IPS-20b (cell line): ENCODE results near the gene FOSL1.
A peak's percentile ranks its signal among the peaks of the same experiment; 100 is the strongest.

Source experiments
- H3K27ac ChIP-seq: one replicate; pipeline ENCODE4 v1.5.1; 2013; ENCODE audit warnings: low read length
- H3K27me3 ChIP-seq: 2 replicates; pipeline ENCODE4 v1.6.1; 2013; ENCODE audit warnings: mild to moderate bottlenecking, low read length, inconsistent platforms; ENCODE audit not compliant: insufficient read depth
- H3K36me3 ChIP-seq: 2 replicates; pipeline ENCODE4 v1.6.1; 2013; ENCODE audit warnings: low read depth, mild to moderate bottlenecking, inconsistent platforms, low read length, moderate library complexity; ENCODE audit not compliant: insufficient read depth
- H3K4me1 ChIP-seq: 2 replicates; pipeline ENCODE4 v1.6.1; 2013; ENCODE audit warnings: mild to moderate bottlenecking, control low read depth, inconsistent platforms, low read length, moderate library complexity; ENCODE audit not compliant: insufficient read depth
- H3K4me3 ChIP-seq: 2 replicates; pipeline ENCODE4 v1.5.1; 2013; ENCODE audit warnings: mild to moderate bottlenecking, low read length, inconsistent platforms
- H3K9ac ChIP-seq: 2 replicates; pipeline ENCODE4 v1.6.1; 2013; ENCODE audit warnings: low read depth, mild to moderate bottlenecking, inconsistent platforms, low read length, moderate library complexity
- H3K9me3 ChIP-seq: 2 replicates; pipeline ENCODE4 v1.6.1; 2013; ENCODE audit warnings: mild to moderate bottlenecking, low read depth, low read length, inconsistent platforms; ENCODE audit not compliant: insufficient read depth

FOSL1 gene

GRCh38 chr11:65906602-65907001, 6.4 kb upstream of the FOSL1 start:
- peaks cover 46% of the 10 kb centered on the region for H3K27me3 ChIP-seq
- no peak overlapping the region for H3K9ac ChIP-seq
- no peaks in the 10 kb centered on the region for H3K9me3 ChIP-seq
- H3K27ac ChIP-seq = no peak overlapping the region
- no peak overlapping the region for H3K4me3 ChIP-seq
- H3K4me1 ChIP-seq = no peaks in the 10 kb centered on the region; the same call in 1 of the 2 replicates
- no peaks in the 10 kb centered on the region for H3K36me3 ChIP-seq

- Histone ChIP-seq H3K27me3 (peaks cover 67% of the 10 kb centered on the region), H3K9ac (no peak overlapping the region), H3K36me3 (no peaks in the 10 kb centered on the region), H3K4me1 (no peaks in the 10 kb centered on the region; the same call in 1 of the 2 replicates), H3K9me3 (no peaks in the 10 kb centered on the region), H3K4me3 (no peak overlapping the region), H3K27ac (no peak overlapping the region)
These were observed 3.5 kb upstream of the FOSL1 start for GRCh38 chr11:65903715-65904114.

GRCh38 chr11:65903068-65903481, 2.9 kb upstream of the FOSL1 start:
- Histone ChIP-seq H3K36me3 (no peaks in the 10 kb centered on the region), H3K9ac (no peak overlapping the region), H3K27me3 (peaks cover 72% of the 10 kb centered on the region), H3K9me3 (no peaks in the 10 kb centered on the region), H3K27ac (no peak overlapping the region), H3K4me3 (no peak overlapping the region), H3K4me1 (no peaks in the 10 kb centered on the region; the same call in 1 of the 2 replicates)

DNA sequence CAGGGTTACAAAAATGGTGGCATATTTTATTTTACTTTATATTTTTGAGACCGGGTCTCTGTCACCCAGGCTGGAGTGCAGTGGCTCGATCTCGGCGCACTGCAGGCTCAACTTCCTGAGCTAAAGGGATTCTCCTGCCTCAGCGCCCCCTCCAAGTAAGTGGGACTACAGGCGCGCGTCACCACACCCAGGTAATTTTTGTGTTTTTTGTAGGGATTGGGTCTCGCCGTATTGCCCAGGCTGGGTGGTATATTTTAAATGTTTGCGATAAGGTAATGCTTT, 652 bp upstream of the FOSL1 start:
- H3K9me3 ChIP-seq = no peaks in the 10 kb centered on the region
- H3K9ac ChIP-seq = no peak overlapping the region
- H3K27me3 ChIP-seq = peaks cover 74% of the 10 kb centered on the region
- no peak overlapping the region for H3K27ac ChIP-seq
- H3K36me3 ChIP-seq = no peaks in the 10 kb centered on the region
- H3K4me3 ChIP-seq = peak overlapping the region; percentile 65; the same call in 1 of the 2 replicates
- no peaks in the 10 kb centered on the region; the same call in 1 of the 2 replicates for H3K4me1 ChIP-seq

DNA sequence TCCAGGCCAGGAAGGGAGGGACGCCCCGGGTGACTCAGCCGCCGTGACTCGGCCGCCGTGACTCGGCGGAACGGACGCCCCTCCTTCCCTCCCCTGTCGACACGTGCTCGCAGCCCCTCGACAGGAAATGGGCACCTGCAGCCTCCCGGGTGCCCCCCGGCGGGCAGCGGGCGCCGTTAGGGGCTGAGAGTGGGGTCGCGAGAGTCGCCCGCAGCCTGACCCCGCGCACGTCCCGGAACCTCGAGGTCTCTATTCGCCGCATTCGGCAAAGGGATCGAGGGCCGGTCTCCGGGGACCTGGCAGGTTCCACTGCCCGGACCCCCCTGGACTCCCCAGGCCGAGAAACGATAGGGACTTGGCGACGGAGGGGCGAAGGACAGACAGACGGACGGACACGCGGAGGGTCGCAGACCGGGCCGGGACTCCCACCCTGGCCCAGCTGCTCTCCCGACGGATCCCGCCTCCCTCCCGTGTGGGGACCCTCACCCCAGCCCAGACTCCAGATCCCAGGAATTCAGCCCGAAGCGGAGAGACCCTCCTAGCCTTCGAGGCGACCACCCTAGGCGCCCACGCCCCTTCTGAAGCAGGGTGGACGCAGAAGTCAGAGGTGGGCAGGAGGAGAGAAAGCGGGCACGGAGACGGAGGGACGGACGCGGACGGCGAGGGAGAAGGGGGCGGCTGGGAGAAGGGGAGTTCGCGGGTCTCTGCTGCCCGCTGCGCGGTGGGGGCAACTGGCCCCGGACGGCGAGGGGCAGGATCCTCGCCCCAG, 648 bp downstream of the FOSL1 start:
- Histone ChIP-seq H3K4me1 (no peaks in the 10 kb centered on the region; the same call in 1 of the 2 replicates), H3K36me3 (no peaks in the 10 kb centered on the region), H3K4me3 (peak overlapping the region; percentile 65), H3K9me3 (no peaks in the 10 kb centered on the region), H3K9ac (peak overlapping the region; percentile 53), H3K27ac (no peak overlapping the region), H3K27me3 (peaks cover 74% of the 10 kb centered on the region)

GRCh38 chr11:65898656-65899355, 1.4 kb downstream of the FOSL1 start:
- Histone ChIP-seq H3K4me1 (no peaks in the 10 kb centered on the region; the same call in 1 of the 2 replicates), H3K27ac (no peak overlapping the region), H3K9ac (peak overlapping the region; percentile 53; the same call in 1 of the 2 replicates), H3K27me3 (peaks cover 70% of the 10 kb centered on the region), H3K36me3 (no peaks in the 10 kb centered on the region), H3K4me3 (peak overlapping the region; percentile 65; the same call in 1 of the 2 replicates), H3K9me3 (no peaks in the 10 kb centered on the region)

GRCh38 chr11:65897020-65897471, 3.1 kb downstream of the FOSL1 start:
- no peak overlapping the region for H3K9ac ChIP-seq
- H3K36me3 ChIP-seq = no peaks in the 10 kb centered on the region
- H3K4me3 ChIP-seq = no peak overlapping the region
- peaks cover 53% of the 10 kb centered on the region for H3K27me3 ChIP-seq
- H3K9me3 ChIP-seq = no peaks in the 10 kb centered on the region
- no peak overlapping the region for H3K27ac ChIP-seq
- H3K4me1 ChIP-seq = peaks cover 1% of the 10 kb centered on the region; the same call in 1 of the 2 replicates

GRCh38 chr11:65896034-65896999, 3.9 kb downstream of the FOSL1 start:
- H3K4me1 ChIP-seq = peaks cover 4% of the 10 kb centered on the region; the same call in 1 of the 2 replicates
- H3K27ac ChIP-seq = no peak overlapping the region

GRCh38 chr11:65895482-65895981, 4.7 kb downstream of the FOSL1 start:
- Histone ChIP-seq H3K4me3 (no peak overlapping the region), H3K9me3 (no peaks in the 10 kb centered on the region), H3K4me1 (peaks cover 4% of the 10 kb centered on the region; the same call in 1 of the 2 replicates), H3K36me3 (no peaks in the 10 kb centered on the region), H3K9ac (no peak overlapping the region), H3K27ac (no peak overlapping the region), H3K27me3 (peaks cover 47% of the 10 kb centered on the region)

More at GRCh38 chr11:65896034-65896999, 3.9 kb downstream of the FOSL1 start:
- H3K9ac ChIP-seq = no peak overlapping the region
- H3K36me3 ChIP-seq = no peaks in the 10 kb centered on the region
- no peaks in the 10 kb centered on the region for H3K9me3 ChIP-seq
- peaks cover 53% of the 10 kb centered on the region for H3K27me3 ChIP-seq
- no peak overlapping the region for H3K4me3 ChIP-seq

DNA sequence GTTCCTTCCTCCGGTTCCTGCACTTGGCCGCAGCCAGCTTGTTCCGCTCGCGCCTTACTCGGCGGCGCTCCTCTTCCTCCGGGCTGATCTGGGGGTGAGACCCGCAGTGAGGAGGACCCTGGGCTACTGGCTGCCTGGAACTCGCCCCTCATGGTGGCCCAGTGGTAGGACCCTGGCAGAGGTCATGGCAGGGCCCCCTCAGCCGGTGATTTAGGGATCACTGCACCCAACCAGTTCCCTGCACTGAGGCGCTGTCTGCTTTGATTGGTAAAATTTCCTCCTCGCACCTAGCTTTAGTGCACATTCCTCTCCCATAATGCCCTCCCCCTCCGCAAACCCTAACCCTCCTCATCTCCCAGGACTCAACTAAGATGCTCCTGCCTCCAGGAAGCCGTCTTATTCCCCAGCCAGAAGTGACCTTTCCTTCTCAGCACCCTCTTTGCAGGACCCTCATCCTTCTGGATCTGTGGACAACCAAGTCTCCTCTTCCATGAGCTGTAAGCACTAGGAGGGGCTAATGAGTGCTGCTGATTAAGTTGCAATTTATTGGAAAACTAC, 6.1 kb downstream of the FOSL1 start:
- peaks cover 12% of the 10 kb centered on the region; the same call in 1 of the 2 replicates for H3K4me1 ChIP-seq
- peaks cover 46% of the 10 kb centered on the region for H3K27me3 ChIP-seq
- no peaks in the 10 kb centered on the region for H3K36me3 ChIP-seq
- no peak overlapping the region for H3K4me3 ChIP-seq
- no peak overlapping the region for H3K27ac ChIP-seq
- no peak overlapping the region for H3K9ac ChIP-seq
- no peaks in the 10 kb centered on the region for H3K9me3 ChIP-seq
